Activated CD8-positive, alpha-beta memory T cell treated with anti-CD3 and anti-CD28 coated beads for 36 hours (primary cell): Measurements from ENCODE around the gene PTBP3. TPM values are rescaled to one million over a fixed set of nuclear protein-coding genes. Genes with fewer than 3 reads are reported as not detected.

ENCODE experiments used
- CTCF ChIA-PET: fragments of 350-600 bp; sonication (Branson Sonifier 250); formaldehyde crosslinking; loops from one replicate; lab custom pipeline; 2021; ENCODE audit warnings: antibody characterized with exemption; lab: Charles Lee
- POLR2A ChIA-PET: fragments of 350-600 bp; sonication (Branson Sonifier 250); formaldehyde crosslinking; loops from one replicate; lab custom pipeline; 2021; ENCODE audit warnings: antibody characterized with exemption; lab: Charles Lee
- total RNA-seq, 2 experiments: library from RNA; stranded (reverse); gene quantifications; one replicate each; pipeline ENCODE4 v1.2.3, GENCODE V29; 2021

Gene PTBP3
- total RNA-seq, 2 experiments from 2014 or later, result 118 to 119 TPM

DNA sequence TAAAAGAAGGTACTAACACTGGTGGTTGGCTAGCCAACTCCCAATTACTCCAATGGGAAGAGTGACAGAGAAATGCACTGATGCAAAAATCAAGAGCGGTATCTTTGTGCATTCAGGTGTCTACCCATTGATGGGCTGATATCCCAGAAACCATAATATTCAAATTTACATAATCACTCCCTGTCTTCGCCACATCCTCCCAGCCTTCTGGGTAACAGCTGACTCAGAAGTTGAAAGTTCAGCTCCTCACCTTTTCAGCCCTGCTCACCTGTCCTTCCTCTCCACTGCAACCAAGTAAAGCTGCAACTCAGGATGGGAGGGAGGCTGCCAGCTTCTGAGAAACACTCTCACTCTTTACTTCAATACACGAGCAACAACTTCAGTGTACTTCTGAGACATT lies 165.2 kb downstream of the PTBP3 start:
- CTCF ChIA-PET, result no interaction called here
- POLR2A ChIA-PET, result no interaction called here

Other genes starting within 250 kb of the PTBP3 start
- gene SUSD1, start 158.3 kb downstream of the PTBP3 start, total RNA-seq, result 1 to 10 TPM; 5.1 to 5.2 TPM
- gene HSDL2, start 46.5 kb upstream of the PTBP3 start, total RNA-seq, result 10 to 100 TPM; 15.8 to 16.6 TPM
- 1 to 10 TPM; 7.8 to 8.2 TPM for gene KIAA1958, start 153.2 kb upstream of the PTBP3 start, total RNA-seq